Duodenal mucosa (tissue), 2 donors: ENCODE results near the gene SLC49A3.

ENCODE experiments used
- H3K27ac ChIP-seq: one replicate; pipeline ENCODE4 v1.7.0; 2013; ENCODE audit warnings: low read depth, low read length
- H3K27me3 ChIP-seq, 2 donors: one replicate each; pipeline ENCODE4 v1.7.0; 2013; ENCODE audit warnings: low read length in 2 of 2, control low read depth in 1 of 2; ENCODE audit not compliant: insufficient read depth in 2 of 2, control insufficient read depth in 1 of 2
- H3K36me3 ChIP-seq, 2 donors: one replicate each; pipeline ENCODE4 v1.7.0; 2013; ENCODE audit warnings: low read length in 2 of 2, control low read depth in 1 of 2; ENCODE audit not compliant: insufficient read depth in 2 of 2, control insufficient read depth in 1 of 2
- H3K4me1 ChIP-seq, 2 donors: one replicate each; pipeline ENCODE4 v1.7.0; 2013; ENCODE audit warnings: low read length in 2 of 2, control low read depth in 1 of 2; ENCODE audit not compliant: insufficient read depth in 2 of 2, control insufficient read depth in 1 of 2
- H3K4me3 ChIP-seq, 2 donors: one replicate each; pipeline ENCODE4 v1.7.0; 2013; ENCODE audit warnings: low read length in 2 of 2, low read depth in 1 of 2
- H3K9ac ChIP-seq, 2 donors: one replicate each; pipeline ENCODE4 v1.7.0; 2013; ENCODE audit warnings: low read length in 2 of 2, low read depth in 1 of 2
- H3K9me3 ChIP-seq, 2 donors: one replicate each; pipeline ENCODE4 v1.7.0; 2013; ENCODE audit warnings: low read length in 2 of 2, control low read depth in 1 of 2; ENCODE audit not compliant: control insufficient read depth in 1 of 2

SLC49A3 gene

DNA sequence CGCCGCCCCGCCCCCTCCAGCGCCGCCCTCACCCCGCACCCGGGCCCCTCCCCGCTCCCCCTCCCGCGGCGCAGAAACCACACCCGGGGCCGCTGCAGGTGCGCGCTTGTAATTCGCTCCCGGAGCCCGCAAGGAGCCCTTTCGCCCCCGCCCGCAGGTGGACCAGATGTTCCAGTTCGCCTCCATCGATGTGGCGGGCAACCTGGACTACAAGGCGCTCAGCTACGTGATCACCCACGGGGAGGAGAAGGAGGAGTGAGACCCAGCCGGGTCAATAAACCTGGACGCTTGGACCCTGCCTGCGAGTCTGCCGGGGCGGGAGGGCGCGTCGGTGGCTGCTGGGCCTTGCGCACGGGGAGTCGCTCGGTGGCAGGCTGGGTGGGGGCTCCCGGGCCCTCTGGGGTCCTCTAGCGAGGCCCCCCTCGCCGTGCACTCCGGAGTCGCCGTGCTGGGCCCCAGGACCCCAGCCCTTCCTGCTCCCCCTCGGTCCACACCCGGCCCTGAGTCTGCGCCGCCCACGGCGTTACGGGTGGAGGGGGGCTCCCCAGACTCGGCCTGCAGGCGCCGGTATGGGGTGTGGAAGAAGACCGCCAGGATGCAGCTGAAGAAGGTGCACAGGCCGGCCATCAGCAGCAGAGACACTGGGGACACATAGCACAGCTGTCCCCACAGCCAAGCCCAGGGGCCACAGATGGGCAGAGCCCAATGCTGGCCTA is 7.1 kb downstream of the SLC49A3 start:
- peaks cover 54 to 58% of the 10 kb centered on the region in 2 donors for H3K4me1 ChIP-seq
- H3K4me3 ChIP-seq, result peak overlapping the region in 1 of 2 donors; percentile 48
- H3K27ac ChIP-seq, result no peak overlapping the region
- no peaks in the 10 kb centered on the region for H3K9me3 ChIP-seq
- H3K36me3 ChIP-seq, result no peaks in the 10 kb centered on the region
- H3K9ac ChIP-seq, result peak overlapping the region; percentile 12 to 54
- H3K27me3 ChIP-seq, result no peaks in the 10 kb centered on the region

DNA sequence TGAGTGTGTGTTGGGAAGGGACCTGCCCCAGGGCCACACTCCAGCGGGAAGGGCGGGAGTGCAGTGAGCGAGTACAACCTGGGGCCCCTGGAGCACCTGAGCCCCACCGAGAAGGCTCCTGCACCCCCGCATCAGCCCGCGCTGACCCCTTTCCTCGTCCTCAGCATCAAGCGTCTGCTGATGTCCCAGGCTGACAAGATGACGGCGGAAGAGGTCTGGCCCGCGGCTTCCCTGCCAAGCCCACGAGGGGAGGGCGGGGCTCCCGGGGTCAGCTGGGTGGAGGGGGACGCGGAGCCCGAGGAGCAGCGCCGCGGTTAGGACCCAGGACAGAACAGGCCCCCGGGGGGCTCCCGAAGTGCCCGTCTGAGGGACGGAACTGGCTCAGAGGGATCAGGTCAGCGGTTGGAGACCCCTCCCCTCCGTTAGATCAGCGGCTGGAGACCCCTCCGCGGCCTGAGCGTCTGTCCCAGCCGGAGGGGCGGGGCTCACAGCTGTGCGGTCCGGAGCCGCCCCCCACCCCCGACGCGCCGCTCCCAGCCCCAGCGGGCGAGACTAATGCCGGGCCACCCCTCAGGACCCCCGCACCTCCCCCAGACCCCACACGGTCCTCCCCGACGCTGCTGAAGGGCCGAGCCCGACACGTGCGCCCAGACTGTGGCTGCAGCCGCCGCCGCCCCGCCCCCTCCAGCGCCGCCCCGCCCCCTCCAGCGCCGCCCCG is 7.9 kb downstream of the SLC49A3 start:
- peak overlapping the region; percentile 43 to 58 for H3K4me3 ChIP-seq
- no peak overlapping the region for H3K9ac ChIP-seq
- H3K27me3 ChIP-seq, result no peaks in the 10 kb centered on the region
- H3K9me3 ChIP-seq, result no peaks in the 10 kb centered on the region
- peaks cover 52 to 60% of the 10 kb centered on the region in 2 donors for H3K4me1 ChIP-seq
- no peaks in the 10 kb centered on the region for H3K36me3 ChIP-seq
- H3K27ac ChIP-seq, result no peak overlapping the region

GRCh38 chr4:680551-680927 is 8.4 kb downstream of the SLC49A3 start:
- H3K9me3 ChIP-seq, result no peaks in the 10 kb centered on the region
- peaks cover 56 to 65% of the 10 kb centered on the region in 2 donors for H3K4me1 ChIP-seq
- H3K4me3 ChIP-seq, result peak overlapping the region; percentile 43 to 58
- no peaks in the 10 kb centered on the region for H3K27me3 ChIP-seq
- no peak overlapping the region for H3K9ac ChIP-seq
- H3K27ac ChIP-seq, result no peak overlapping the region
- no peaks in the 10 kb centered on the region for H3K36me3 ChIP-seq

GRCh38 chr4:680091-680490 is 8.9 kb downstream of the SLC49A3 start:
- no peak overlapping the region for H3K4me3 ChIP-seq
- H3K36me3 ChIP-seq, result no peaks in the 10 kb centered on the region
- H3K9ac ChIP-seq, result no peak overlapping the region
- H3K9me3 ChIP-seq, result no peaks in the 10 kb centered on the region
- H3K4me1 ChIP-seq, result peaks cover 61 to 69% of the 10 kb centered on the region in 2 donors
- no peaks in the 10 kb centered on the region for H3K27me3 ChIP-seq
- no peak overlapping the region for H3K27ac ChIP-seq

- H3K9me3 ChIP-seq, result no peaks in the 10 kb centered on the region
- H3K27me3 ChIP-seq, result no peaks in the 10 kb centered on the region
- no peak overlapping the region for H3K9ac ChIP-seq
- no peak overlapping the region for H3K4me3 ChIP-seq
- H3K27ac ChIP-seq, result no peak overlapping the region
- no peaks in the 10 kb centered on the region for H3K36me3 ChIP-seq
- peaks cover 62 to 73% of the 10 kb centered on the region in 2 donors for H3K4me1 ChIP-seq
Measured at GRCh38 chr4:679629-680028, 9.3 kb downstream of the SLC49A3 start.

- Histone ChIP-seq H3K4me3 (no peak overlapping the region), H3K27ac (no peak overlapping the region), H3K36me3 (no peaks in the 10 kb centered on the region), H3K9me3 (no peaks in the 10 kb centered on the region), H3K9ac (no peak overlapping the region), H3K4me1 (peaks cover 61 to 70% of the 10 kb centered on the region in 2 donors), H3K27me3 (no peaks in the 10 kb centered on the region)
Measured at GRCh38 chr4:679104-679481, 9.9 kb downstream of the SLC49A3 start.

- Histone ChIP-seq H3K27me3 (no peaks in the 10 kb centered on the region), H3K27ac (no peak overlapping the region), H3K9ac (no peak overlapping the region), H3K4me3 (peak overlapping the region in 1 of 2 donors; percentile 29), H3K9me3 (no peaks in the 10 kb centered on the region), H3K36me3 (no peaks in the 10 kb centered on the region), H3K4me1 (peaks cover 56 to 66% of the 10 kb centered on the region in 2 donors)
Measured at GRCh38 chr4:678331-679103, 10.4 kb downstream of the SLC49A3 start.

DNA sequence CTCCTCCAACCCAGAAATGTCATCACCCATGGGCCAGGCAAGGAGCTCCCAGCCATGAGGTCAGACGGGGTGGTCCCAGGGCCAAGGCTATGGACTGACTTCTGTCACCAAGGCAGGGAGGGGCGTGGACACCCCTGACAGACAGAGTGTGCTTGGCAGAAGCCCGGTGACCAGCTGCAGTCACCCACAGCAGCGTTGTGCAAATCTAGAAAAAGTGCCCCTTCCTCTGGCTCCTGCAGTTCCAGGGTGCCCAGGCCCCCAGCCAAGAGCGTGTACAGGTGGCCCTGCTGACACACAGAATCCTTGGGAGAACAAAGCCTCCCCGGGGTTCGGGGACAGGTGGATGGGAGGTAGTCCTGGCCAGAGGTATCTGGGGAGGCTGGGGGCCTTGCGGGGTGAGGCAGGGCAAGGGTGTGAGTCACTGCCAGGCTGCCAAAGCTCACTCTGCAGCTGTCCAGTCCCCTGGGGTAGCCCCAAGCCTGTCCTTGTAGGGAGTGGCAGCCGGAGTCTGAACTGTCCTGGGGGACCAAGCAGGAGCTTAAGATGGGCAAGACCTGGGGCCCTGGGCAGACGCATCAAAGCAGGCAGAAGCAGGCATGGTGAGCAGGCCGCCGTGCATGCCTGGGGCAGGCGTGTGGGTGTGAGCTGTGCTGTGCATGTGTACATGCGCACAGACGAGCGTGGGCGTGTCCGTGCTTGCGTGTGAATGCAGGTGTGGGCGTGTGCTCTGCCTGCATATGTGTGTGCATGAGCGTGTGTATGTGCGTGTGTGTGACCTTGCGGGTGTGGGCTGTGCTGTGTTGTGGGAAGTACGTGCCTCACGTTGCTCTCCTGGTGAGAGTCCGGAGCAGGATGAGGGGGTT is 11.3 kb downstream of the SLC49A3 start:
- Histone ChIP-seq H3K4me3 (peak overlapping the region in 1 of 2 donors; percentile 29), H3K27ac (no peak overlapping the region), H3K9me3 (no peaks in the 10 kb centered on the region), H3K27me3 (no peaks in the 10 kb centered on the region), H3K9ac (peak overlapping the region in 1 of 2 donors; percentile 43), H3K36me3 (peaks cover 0 to 6% of the 10 kb centered on the region in 2 donors), H3K4me1 (peaks cover 55 to 65% of the 10 kb centered on the region in 2 donors)

GRCh38 chr4:676871-677235 is 12.1 kb downstream of the SLC49A3 start:
- Histone ChIP-seq H3K36me3 (peaks cover 5 to 14% of the 10 kb centered on the region in 2 donors), H3K4me1 (peaks cover 48 to 57% of the 10 kb centered on the region in 2 donors), H3K27ac (no peak overlapping the region), H3K4me3 (no peak overlapping the region), H3K27me3 (no peaks in the 10 kb centered on the region), H3K9ac (no peak overlapping the region), H3K9me3 (no peaks in the 10 kb centered on the region)
